ENCODE measurements around the gene ZFYVE19. TPM values are rescaled to one million over a fixed set of nuclear protein-coding genes. Genes with fewer than 3 reads are reported as not detected.

Gene ZFYVE19
- total and polyA plus RNA-seq, 2 of the 4 experiments (the other 2 are of a cell fraction): 22.6 to 29.6 TPM

GRCh38 chr15:40836020-40836419 is 29.1 kb downstream of the ZFYVE19 start:
- H3K4me1 ChIP-seq (ENCODE audit: control insufficient read depth, insufficient read depth, low read length): peaks cover 3% of the 10 kb centered on the region
- H4K5ac ChIP-seq (ENCODE audit: low read depth, low read length): no peak overlapping the region
- ChIA-PET CTCF (no interaction called here), POLR2A (ENCODE audit: unreplicated experiment) (no interaction called here)
- no peak overlapping the region for H2BK15ac ChIP-seq (ENCODE audit: low read depth, low read length)
- no peak overlapping the region for H3K18ac ChIP-seq (ENCODE audit: low read depth, low read length)
- no peak overlapping the region for H2BK120ac ChIP-seq (ENCODE audit: low read depth, low read length)
- DNase-seq (no peak), ATAC-seq (ENCODE audit: low read depth) (no peak)
- no peak overlapping the region for H3K4ac ChIP-seq (ENCODE audit: low read depth, low read length)
- H3K36me3 ChIP-seq (ENCODE audit: control insufficient read depth, insufficient read depth, low read length): no peaks in the 10 kb centered on the region
- H3K4me3 ChIP-seq (ENCODE audit: insufficient read depth, low read depth, low read length): no peak overlapping the region
- WGBS, 2 experiments (ENCODE audit: extremely low coverage in 2 of 2, insufficient read length in 1 of 2): no CpG with 5 or more reads among the region's 1 CpG
- intact Hi-C loops (cut with micrococcal nuclease): no loop called here
- peak overlapping the region; percentile 4; the same call in 1 of the 2 replicates for H2AK5ac ChIP-seq (ENCODE audit: low read depth, low read length)
- H4K91ac ChIP-seq (ENCODE audit: insufficient read depth, low read depth, low read length): no peak overlapping the region
- dilution Hi-C loops (cut with HindIII; ENCODE audit: low sequenced_read_pairs, unreplicated experiment): no loop called here
- no peak overlapping the region for H3K9ac ChIP-seq (ENCODE audit: low read depth, low read length)
- no peaks in the 10 kb centered on the region for H4K20me1 ChIP-seq (ENCODE audit: insufficient read depth, low read length)
- H3K14ac ChIP-seq (replicated peaks; ENCODE audit: low read depth, low read length): no peak overlapping the region
- H4K8ac ChIP-seq (ENCODE audit: low read depth in 2 of 2, low read length in 2 of 2): no peak overlapping the region
- H2AK9ac ChIP-seq (replicated peaks; ENCODE audit: low read depth, low read length, poor library complexity): no peak overlapping the region
- no peak overlapping the region for H2BK20ac ChIP-seq (ENCODE audit: low read depth, low read length)
- no peaks in the 10 kb centered on the region for H3K27me3 ChIP-seq (ENCODE audit: control insufficient read depth, insufficient read depth, low read length)
- H3K4me2 ChIP-seq (ENCODE audit: low read depth, low read length): no peak overlapping the region
- TF ChIP-seq CTCF (conservative IDR thresholded peaks at IDR 0.05; ENCODE audit: low read depth, low read length): no peak
- TF ChIP-seq CEBPB (IDR thresholded peaks at IDR 0.05; ENCODE audit: low read depth, low read length): no peak
- TF ChIP-seq FOS (IDR thresholded peaks at IDR 0.05; ENCODE audit: low read depth, low read length): no peak
- TF ChIP-seq RAD21 (IDR thresholded peaks at IDR 0.05; ENCODE audit: low read length): no peak
- TF ChIP-seq POLR2A (IDR thresholded peaks at IDR 0.05; ENCODE audit: low read depth, low read length): no peak
- no peak for TF ChIP-seq MAFK (IDR thresholded peaks at IDR 0.05; ENCODE audit: low read depth, low read length)
- no peak for TF ChIP-seq SMC3 (IDR thresholded peaks at IDR 0.05; ENCODE audit: low read depth, low read length)
- no peak for TF ChIP-seq MXI1 (IDR thresholded peaks at IDR 0.05; ENCODE audit: borderline replicate concordance, low read depth, low read length)
- no peak for TF ChIP-seq CHD1 (IDR thresholded peaks at IDR 0.05; ENCODE audit: low read depth, low read length)
- TF ChIP-seq BHLHE40 (IDR thresholded peaks at IDR 0.05; ENCODE audit: low read depth, low read length): no peak
- TF ChIP-seq NFE2L2 (IDR thresholded peaks at IDR 0.05; ENCODE audit: low read depth, low read length): no peak
- no peak for TF ChIP-seq ELK1 (IDR thresholded peaks at IDR 0.05; ENCODE audit: borderline replicate concordance, low read depth, low read length)
- TF ChIP-seq MAZ (IDR thresholded peaks at IDR 0.05; ENCODE audit: borderline replicate concordance, low read depth, low read length): no peak
- H3K9me1 ChIP-seq (ENCODE audit: insufficient read depth, low read length): no peaks in the 10 kb centered on the region
- no peaks in the 10 kb centered on the region for H3K79me1 ChIP-seq (ENCODE audit: low read depth in 1 of 2, low read length in 2 of 2)
- BruUV-seq (replicated peaks): no TSS peak
- H3K27ac ChIP-seq (ENCODE audit: insufficient read depth, low read length): no peak overlapping the region
- H2AFZ ChIP-seq (replicated peaks; ENCODE audit: low read length, poor library complexity): no peak overlapping the region
- no peak overlapping the region for H2BK5ac ChIP-seq (ENCODE audit: low read depth, low read length, poor library complexity, severe bottlenecking)
- in situ Hi-C loops (cut with MboI; ENCODE audit: low sequenced_read_pairs): no loop called here
- no peaks in the 10 kb centered on the region for H3K9me3 ChIP-seq (ENCODE audit: control insufficient read depth, insufficient read depth, low read length)
- H3K23ac ChIP-seq (ENCODE audit: low read depth, low read length): no peak overlapping the region
- H3K56ac ChIP-seq (ENCODE audit: extremely low read depth, insufficient read depth, low read length): no peak overlapping the region
